Measurements from ENCODE around the gene CNKSR3.
"Not testable (repeated sequence)": the region's sequence is repeated elsewhere in the genome, so short reads cannot be mapped to it uniquely, and the experiment has no call there.

Gene CNKSR3

GRCh38 chr6:154510144-154510905, at the start of gene CNKSR3:
TSS of gene CNKSR3 (minus strand) at chr6:154510685. CDS start at chr6:154510114, 571 bp downstream.
- DNase-seq, result no peak

- DNase-seq, result no peak
These were observed 48.5 kb upstream of the CNKSR3 start for GRCh38 chr6:154558984-154559383.

DNA sequence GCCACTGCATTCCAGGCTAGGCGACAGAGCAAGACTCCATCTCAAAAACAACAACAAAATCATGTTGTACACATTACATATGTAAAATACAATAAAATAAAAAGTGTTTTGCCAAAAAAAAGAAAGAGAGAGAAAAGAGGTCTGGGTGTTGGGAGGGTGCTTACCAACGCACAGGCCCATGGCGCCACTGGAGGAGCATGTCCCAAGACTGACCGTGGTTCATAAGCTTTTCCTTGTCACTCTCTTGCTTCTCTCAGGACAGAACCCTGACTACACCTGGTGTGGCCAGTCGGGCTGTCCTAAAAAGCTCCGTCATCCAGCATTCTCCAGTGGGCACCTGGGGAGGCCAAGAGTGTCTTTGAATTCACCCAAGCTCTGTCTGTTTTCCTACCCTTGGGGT, 48.0 kb upstream of the CNKSR3 start:
- no peak for DNase-seq

GRCh38 chr6:154555073-154555677, 44.7 kb upstream of the CNKSR3 start:
- no peak for DNase-seq

DNA sequence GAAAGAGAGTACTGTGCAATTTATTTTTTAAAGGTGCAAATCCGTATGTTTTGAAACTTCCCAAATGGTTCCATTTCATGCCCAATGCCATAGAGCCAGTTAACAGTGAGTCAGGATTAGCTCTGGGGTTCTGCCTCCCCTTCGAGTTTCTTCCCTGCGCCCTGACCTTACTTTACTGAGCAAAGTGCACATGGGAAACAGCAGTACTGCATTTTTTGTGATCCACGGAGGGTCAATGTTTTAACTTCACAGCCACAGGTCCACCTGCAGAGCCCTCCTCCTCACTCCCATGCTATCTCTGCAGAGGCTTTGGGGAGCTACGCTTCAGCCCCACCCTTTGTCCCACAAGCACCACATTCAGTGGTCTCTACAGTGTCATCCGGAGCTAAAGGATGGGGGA, 44.0 kb upstream of the CNKSR3 start:
- DNase-seq, result no peak

DNA sequence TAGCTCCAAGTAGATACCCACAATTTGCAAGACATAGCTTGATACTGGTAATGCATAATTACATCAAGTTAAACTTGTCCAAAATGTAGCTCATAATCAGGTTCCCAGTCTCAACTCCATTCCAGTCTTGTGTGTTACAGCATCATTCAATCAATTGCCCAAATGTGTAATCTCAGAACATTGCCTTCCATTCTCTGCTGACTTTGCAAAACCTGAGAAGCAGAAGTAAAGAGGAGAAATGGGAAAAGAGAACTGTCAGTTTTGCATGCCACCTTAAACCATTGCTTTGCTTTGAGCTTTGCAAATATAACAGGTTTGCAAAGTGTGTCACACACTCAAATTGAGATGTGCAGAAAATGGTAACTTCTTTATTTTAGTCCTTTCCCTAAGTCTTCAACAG, 40.3 kb upstream of the CNKSR3 start:
- no peak for DNase-seq

- no peak for DNase-seq
These were observed 38.7 kb upstream of the CNKSR3 start for GRCh38 chr6:154549179-154549578.

- DNase-seq, result no peak
These were observed 37.8 kb upstream of the CNKSR3 start for GRCh38 chr6:154548130-154548830.

DNA sequence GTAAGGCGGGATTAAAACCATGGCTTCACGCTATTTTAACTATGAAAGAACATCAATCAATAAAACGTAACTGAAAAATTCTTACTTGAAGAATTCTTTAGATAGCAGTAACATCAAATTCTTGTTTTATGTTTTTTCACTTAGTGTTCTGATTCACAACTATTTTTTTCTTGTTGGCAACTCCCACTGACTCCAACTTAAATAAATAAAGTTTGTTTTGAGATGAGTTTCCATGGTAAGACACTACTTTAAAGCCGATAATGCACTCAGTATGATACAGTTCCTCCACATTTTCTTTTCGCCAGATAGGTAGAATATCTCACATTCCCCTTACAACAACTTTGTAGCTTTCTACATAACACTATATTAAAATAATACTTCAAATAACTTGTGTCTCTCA, 33.1 kb upstream of the CNKSR3 start:
- DNase-seq, result no peak

GRCh38 chr6:154542747-154543146, 32.3 kb upstream of the CNKSR3 start:
- DNase-seq, result no peak

GRCh38 chr6:154541837-154542236, 31.4 kb upstream of the CNKSR3 start:
- not testable (repeated sequence) for DNase-seq

- no peak for DNase-seq
These were observed 29.2 kb upstream of the CNKSR3 start for GRCh38 chr6:154539593-154540269.

GRCh38 chr6:154538640-154539191, 28.2 kb upstream of the CNKSR3 start:
- DNase-seq, result no peak

GRCh38 chr6:154537511-154538325, 27.2 kb upstream of the CNKSR3 start:
- DNase-seq, result no peak

GRCh38 chr6:154536999-154537398, 26.5 kb upstream of the CNKSR3 start:
- DNase-seq, result no peak

GRCh38 chr6:154536255-154536654, 25.8 kb upstream of the CNKSR3 start:
- DNase-seq, result no peak

DNA sequence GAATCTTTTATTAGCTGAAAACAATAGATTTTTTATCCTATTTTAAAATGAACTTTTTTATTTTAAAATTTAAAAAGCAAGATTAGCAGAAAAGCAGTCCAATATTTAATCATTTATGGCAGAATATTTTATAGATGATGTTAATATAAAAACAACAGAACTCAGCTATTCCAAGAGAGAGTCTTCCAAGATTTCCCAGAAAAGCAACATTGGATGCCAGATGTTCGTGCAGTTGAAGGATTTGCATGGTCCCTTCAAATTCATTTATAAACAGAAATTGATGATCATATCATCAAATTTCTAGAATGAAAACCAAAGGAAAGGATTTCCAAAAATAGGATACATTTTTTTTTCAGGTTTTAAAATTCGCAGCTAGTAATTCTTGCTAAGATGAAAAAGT, 25.4 kb upstream of the CNKSR3 start:
- no peak for DNase-seq

GRCh38 chr6:154535147-154535546, 24.7 kb upstream of the CNKSR3 start:
- DNase-seq, result no peak

GRCh38 chr6:154534531-154534930, 24.0 kb upstream of the CNKSR3 start:
- DNase-seq, result no peak

DNA sequence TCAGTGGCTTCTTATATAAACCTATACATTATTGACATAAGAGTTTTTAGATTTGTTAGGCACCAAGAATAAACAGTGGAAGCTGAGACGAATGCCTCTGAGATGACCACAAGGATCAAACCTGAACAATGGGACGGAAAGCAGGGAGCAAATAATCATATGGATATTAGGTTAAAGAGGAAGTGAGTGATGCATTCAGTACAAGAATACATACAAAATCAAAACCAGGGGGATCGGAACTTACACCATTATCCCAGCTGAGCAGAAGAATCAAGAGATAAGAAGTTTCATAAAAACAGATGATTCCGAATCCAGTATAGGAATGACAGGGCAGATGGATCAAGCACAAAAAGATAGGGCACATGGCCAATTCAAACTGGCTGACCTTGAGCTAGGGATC, 21.9 kb upstream of the CNKSR3 start:
- no peak for DNase-seq

DNA sequence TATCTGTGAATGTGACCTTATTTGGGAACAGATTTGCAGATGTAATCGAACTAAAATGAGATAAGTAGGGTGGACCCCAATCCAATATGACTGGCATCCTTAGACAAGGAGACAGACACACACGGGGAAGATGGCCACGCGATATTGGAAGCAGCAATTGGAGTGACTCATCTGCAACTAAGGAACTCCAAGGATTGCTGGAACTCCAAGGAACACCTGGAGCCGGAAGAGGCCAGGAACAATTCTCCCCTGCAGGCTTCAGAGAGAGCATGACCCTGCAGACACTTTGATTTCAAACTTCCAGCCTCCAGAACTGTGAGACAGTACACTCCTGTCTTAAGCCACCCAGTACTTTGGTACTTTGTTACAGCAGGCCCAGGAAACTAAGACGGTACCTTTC, 19.5 kb upstream of the CNKSR3 start:
- no peak for DNase-seq

GRCh38 chr6:154528310-154528915, 17.9 kb upstream of the CNKSR3 start:
- no peak for DNase-seq

Measured in stimulated activated naive CD4-positive, alpha-beta T cell (primary cell).